ENCODE measurements around the gene OR10A5.

DNA sequence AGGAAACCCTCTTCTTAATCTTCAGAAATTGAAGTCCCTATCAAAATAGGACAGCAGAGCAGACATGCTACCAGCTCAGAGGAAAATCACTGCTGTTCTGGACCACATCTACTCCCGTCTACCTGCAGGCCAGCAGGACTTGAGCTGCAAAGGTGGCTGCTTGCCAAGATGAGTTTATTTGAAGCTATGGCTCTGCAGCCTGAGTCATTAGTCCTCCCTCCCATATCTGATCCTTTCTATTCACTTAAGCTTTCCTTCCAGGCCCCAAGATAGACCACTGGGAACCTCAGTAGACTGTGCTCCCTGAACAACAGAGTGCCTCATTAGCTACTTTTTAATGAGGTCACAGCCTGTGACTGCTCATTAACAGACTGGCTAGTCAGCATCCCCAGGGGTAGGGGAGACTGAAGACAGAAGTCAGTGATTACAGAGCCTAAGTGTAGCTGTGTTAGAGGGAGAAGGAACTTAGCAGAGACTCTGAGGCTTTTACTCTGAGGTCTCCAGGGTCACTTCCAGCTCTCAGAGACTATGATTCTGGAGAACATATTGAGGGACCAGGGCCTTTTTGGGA lies 10.6 kb downstream of the OR10A5 start:
- TF ChIP-seq, protein P1, sequence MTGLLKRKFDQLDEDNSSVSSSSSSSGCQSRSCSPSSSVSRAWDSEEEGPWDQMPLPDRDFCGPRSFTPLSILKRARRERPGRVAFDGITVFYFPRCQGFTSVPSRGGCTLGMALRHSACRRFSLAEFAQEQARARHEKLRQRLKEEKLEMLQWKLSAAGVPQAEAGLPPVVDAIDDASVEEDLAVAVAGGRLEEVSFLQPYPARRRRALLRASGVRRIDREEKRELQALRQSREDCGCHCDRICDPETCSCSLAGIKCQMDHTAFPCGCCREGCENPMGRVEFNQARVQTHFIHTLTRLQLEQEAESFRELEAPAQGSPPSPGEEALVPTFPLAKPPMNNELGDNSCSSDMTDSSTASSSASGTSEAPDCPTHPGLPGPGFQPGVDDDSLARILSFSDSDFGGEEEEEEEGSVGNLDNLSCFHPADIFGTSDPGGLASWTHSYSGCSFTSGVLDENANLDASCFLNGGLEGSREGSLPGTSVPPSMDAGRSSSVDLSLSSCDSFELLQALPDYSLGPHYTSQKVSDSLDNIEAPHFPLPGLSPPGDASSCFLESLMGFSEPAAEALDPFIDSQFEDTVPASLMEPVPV (CRISPR knock-in tag; IDR thresholded peaks at IDR 0.05): no peak
- TF ChIP-seq NR2C2 (CRISPR knock-in tag; IDR thresholded peaks at IDR 0.05; ENCODE audit: borderline replicate concordance): no peak
- TF ChIP-seq POLR2AphosphoS5 (IDR thresholded peaks at IDR 0.05; ENCODE audit: low read depth, low read length): no peak
- no peak for TF ChIP-seq FOXA1 (IDR thresholded peaks at IDR 0.05)
- TF ChIP-seq FOXA1 (CRISPR knock-in tag; IDR thresholded peaks at IDR 0.05): no peak
- TF ChIP-seq DMAP1 (CRISPR knock-in tag; IDR thresholded peaks at IDR 0.05): no peak
- TF ChIP-seq SRSF1 (optimal IDR thresholded peaks at IDR 0.05; ENCODE audit: low read depth, low read length): no peak
- TF ChIP-seq SNRNP70 (IDR thresholded peaks at IDR 0.05; ENCODE audit: low read depth, low read length): no peak
- no peak for TF ChIP-seq NFE2L1 (CRISPR knock-in tag; IDR thresholded peaks at IDR 0.05; ENCODE audit: borderline replicate concordance)

All from HepG2 (cell line).